T-helper 1 cell treated with Interleukin-12 subunit alpha and Interleukin-12 subunit beta and Interleukin-4 antibody, amounts not matched to agents 30 μg/mL and 1 μg/mL, for 36 hours (primary cell): Measurements from ENCODE around the gene FYN.
"Not testable (repeated sequence)": the region's sequence is repeated elsewhere in the genome, so short reads cannot be mapped to it uniquely, and the experiment has no call there.

Experiments
- H3K27ac Mint-ChIP-seq: one replicate; pipeline ENCODE4 v1.8.0; 2021; ENCODE audit warnings: mild to moderate bottlenecking, mixed read lengths
- H3K27me3 Mint-ChIP-seq: one replicate; pipeline ENCODE4 v1.8.0; 2021; ENCODE audit warnings: low read depth, mixed read lengths
- H3K36me3 Mint-ChIP-seq: one replicate; pipeline ENCODE4 v1.8.0; 2021; ENCODE audit warnings: low read depth, mixed read lengths
- H3K4me1 Mint-ChIP-seq: one replicate; pipeline ENCODE4 v1.8.0; 2021; ENCODE audit warnings: low read depth, mixed read lengths
- H3K4me3 Mint-ChIP-seq: one replicate; pipeline ENCODE4 v1.8.0; 2021; ENCODE audit warnings: mild to moderate bottlenecking, moderate library complexity, mixed read lengths
- H3K9me3 Mint-ChIP-seq: one replicate; pipeline ENCODE4 v1.8.0; 2021; ENCODE audit warnings: mixed read lengths

FYN gene

GRCh38 chr6:111838749-111839484, 34.3 kb downstream of the FYN start:
- peak overlapping the region; percentile 90 for H3K27ac Mint-ChIP-seq
- H3K9me3 Mint-ChIP-seq = no peaks in the 10 kb centered on the region
- no peaks in the 10 kb centered on the region for H3K27me3 Mint-ChIP-seq
- H3K36me3 Mint-ChIP-seq = peaks cover 29% of the 10 kb centered on the region
- peaks cover 44% of the 10 kb centered on the region for H3K4me1 Mint-ChIP-seq
- H3K4me3 Mint-ChIP-seq = peak overlapping the region; percentile 61

- Mint-ChIP-seq H3K27ac (peak overlapping the region; percentile 90), H3K27me3 (no peaks in the 10 kb centered on the region), H3K36me3 (peaks cover 32% of the 10 kb centered on the region), H3K4me1 (peaks cover 53% of the 10 kb centered on the region), H3K9me3 (no peaks in the 10 kb centered on the region), H3K4me3 (peak overlapping the region; percentile 66)
Observed at GRCh38 chr6:111837641-111838500, 35.4 kb downstream of the FYN start.

GRCh38 chr6:111837007-111837406, 36.2 kb downstream of the FYN start:
- peaks cover 32% of the 10 kb centered on the region for H3K36me3 Mint-ChIP-seq
- H3K27me3 Mint-ChIP-seq = no peaks in the 10 kb centered on the region
- no peaks in the 10 kb centered on the region for H3K9me3 Mint-ChIP-seq
- peaks cover 56% of the 10 kb centered on the region for H3K4me1 Mint-ChIP-seq
- peak overlapping the region; percentile 66 for H3K4me3 Mint-ChIP-seq
- H3K27ac Mint-ChIP-seq = peak overlapping the region; percentile 90

- Mint-ChIP-seq H3K27ac (peak overlapping the region; percentile 22), H3K4me3 (peak overlapping the region; percentile 21), H3K36me3 (peaks cover 37% of the 10 kb centered on the region), H3K9me3 (no peaks in the 10 kb centered on the region), H3K4me1 (peaks cover 57% of the 10 kb centered on the region), H3K27me3 (no peaks in the 10 kb centered on the region)
Observed at GRCh38 chr6:111835807-111836206, 37.4 kb downstream of the FYN start.

- H3K4me1 Mint-ChIP-seq = peaks cover 60% of the 10 kb centered on the region
- not testable (repeated sequence) for H3K9me3 Mint-ChIP-seq, H3K27me3 Mint-ChIP-seq
- peak overlapping the region; percentile 21 for H3K4me3 Mint-ChIP-seq
- peaks cover 39% of the 10 kb centered on the region for H3K36me3 Mint-ChIP-seq
- H3K27ac Mint-ChIP-seq = peak overlapping the region; percentile 22
Observed at GRCh38 chr6:111835398-111835797, 37.9 kb downstream of the FYN start.

GRCh38 chr6:111834356-111834755, 38.9 kb downstream of the FYN start:
- Mint-ChIP-seq H3K9me3 (no peaks in the 10 kb centered on the region), H3K4me1 (peaks cover 57% of the 10 kb centered on the region), H3K27ac (no peak overlapping the region), H3K4me3 (no peak overlapping the region), H3K27me3 (no peaks in the 10 kb centered on the region), H3K36me3 (peaks cover 40% of the 10 kb centered on the region)

GRCh38 chr6:111832833-111833418, 40.3 kb downstream of the FYN start:
- Mint-ChIP-seq H3K9me3 (no peaks in the 10 kb centered on the region), H3K27ac (peak overlapping the region; percentile 74), H3K4me3 (peak overlapping the region; percentile 43), H3K4me1 (peaks cover 46% of the 10 kb centered on the region), H3K27me3 (no peaks in the 10 kb centered on the region), H3K36me3 (peaks cover 37% of the 10 kb centered on the region)

- peaks cover 42% of the 10 kb centered on the region for H3K4me1 Mint-ChIP-seq
- no peak overlapping the region for H3K27ac Mint-ChIP-seq
- H3K36me3 Mint-ChIP-seq = peaks cover 30% of the 10 kb centered on the region
- H3K4me3 Mint-ChIP-seq = no peak overlapping the region
- no peaks in the 10 kb centered on the region for H3K27me3 Mint-ChIP-seq
- H3K9me3 Mint-ChIP-seq = no peaks in the 10 kb centered on the region
Observed at GRCh38 chr6:111831408-111831807, 41.8 kb downstream of the FYN start.

GRCh38 chr6:111829998-111830397, 43.3 kb downstream of the FYN start:
- Mint-ChIP-seq H3K27ac (no peak overlapping the region), H3K4me1 (peaks cover 44% of the 10 kb centered on the region)

GRCh38 chr6:111829581-111829980, 43.7 kb downstream of the FYN start:
- Mint-ChIP-seq H3K36me3 (peaks cover 26% of the 10 kb centered on the region), H3K4me1 (peaks cover 46% of the 10 kb centered on the region), H3K27ac (no peak overlapping the region), H3K9me3 (no peaks in the 10 kb centered on the region), H3K4me3 (no peak overlapping the region), H3K27me3 (no peaks in the 10 kb centered on the region)

More at GRCh38 chr6:111829998-111830397, 43.3 kb downstream of the FYN start:
- Mint-ChIP-seq H3K27me3 (no peaks in the 10 kb centered on the region), H3K36me3 (peaks cover 29% of the 10 kb centered on the region), H3K9me3 (no peaks in the 10 kb centered on the region), H3K4me3 (no peak overlapping the region)

- H3K4me3 Mint-ChIP-seq = no peak overlapping the region
- H3K4me1 Mint-ChIP-seq = peaks cover 52% of the 10 kb centered on the region
- peaks cover 23% of the 10 kb centered on the region for H3K36me3 Mint-ChIP-seq
- no peaks in the 10 kb centered on the region for H3K9me3 Mint-ChIP-seq
- no peak overlapping the region for H3K27ac Mint-ChIP-seq
- no peaks in the 10 kb centered on the region for H3K27me3 Mint-ChIP-seq
Observed at GRCh38 chr6:111828809-111829208, 44.4 kb downstream of the FYN start.

GRCh38 chr6:111825439-111826086, 47.7 kb downstream of the FYN start:
- H3K4me3 Mint-ChIP-seq = no peak overlapping the region
- H3K36me3 Mint-ChIP-seq = peaks cover 19% of the 10 kb centered on the region
- no peaks in the 10 kb centered on the region for H3K9me3 Mint-ChIP-seq
- H3K4me1 Mint-ChIP-seq = peaks cover 53% of the 10 kb centered on the region
- H3K27ac Mint-ChIP-seq = peak overlapping the region; percentile 28
- no peaks in the 10 kb centered on the region for H3K27me3 Mint-ChIP-seq

GRCh38 chr6:111824608-111825337, 48.5 kb downstream of the FYN start:
- H3K36me3 Mint-ChIP-seq = peaks cover 13% of the 10 kb centered on the region
- peak overlapping the region; percentile 69 for H3K27ac Mint-ChIP-seq
- no peaks in the 10 kb centered on the region for H3K27me3 Mint-ChIP-seq
- H3K4me1 Mint-ChIP-seq = peaks cover 46% of the 10 kb centered on the region
- peak overlapping the region; percentile 41 for H3K4me3 Mint-ChIP-seq
- no peaks in the 10 kb centered on the region for H3K9me3 Mint-ChIP-seq
